NOMO-1 treated with DMSO at 0.1 percent for 48 hours (cell line): Measurements from ENCODE around the gene ZNF155.
"Not testable (repeated sequence)": the region's sequence is repeated elsewhere in the genome, so short reads cannot be mapped to it uniquely, and the experiment has no call there.

Source experiments
- DNase-seq: peaks from one replicate; lab custom pipeline; 2025; ENCODE audit not compliant: unreplicated experiment; lab: John Stamatoyannopoulos, UW

ZNF155 gene

GRCh38 chr19:43983912-43984686, at the start of gene ZNF155:
Gene ZNF155 (plus strand): TSS chr19:43984188. CDS start chr19:43988544, 4,356 bp downstream.
- DNase-seq, result peak; percentile 78

- DNase-seq, result peak; percentile 86
These were observed 48.8 kb upstream of the ZNF155 start, which contains the start of gene ZNF45 for GRCh38 chr19:43934985-43935708. Gene ZNF45 (minus strand): TSS chr19:43935282. CDS start chr19:43922185, 13,097 bp downstream.

GRCh38 chr19:43936188-43936587, 47.8 kb upstream of the ZNF155 start:
- DNase-seq, result no peak

GRCh38 chr19:43939557-43940260, 44.3 kb upstream of the ZNF155 start:
- DNase-seq, result no peak

- DNase-seq, result no peak
These were observed 43.3 kb upstream of the ZNF155 start for GRCh38 chr19:43940719-43941118.

GRCh38 chr19:43941209-43941608, 42.8 kb upstream of the ZNF155 start:
- DNase-seq, result no peak

- not testable (repeated sequence) for DNase-seq
These were observed 36.6 kb upstream of the ZNF155 start for GRCh38 chr19:43947412-43947811.

- DNase-seq, result not testable (repeated sequence)
These were observed 34.2 kb upstream of the ZNF155 start for GRCh38 chr19:43949803-43950202.

GRCh38 chr19:43950834-43951645, 32.9 kb upstream of the ZNF155 start, which contains the start of gene ZNF221:
Gene ZNF221 (plus strand): TSS chr19:43951228. CDS start chr19:43962727, 11,499 bp downstream.
- DNase-seq, result peak; percentile 93

GRCh38 chr19:43956827-43957226, 27.2 kb upstream of the ZNF155 start:
- peak; percentile 1 for DNase-seq

GRCh38 chr19:43957891-43958290, 26.1 kb upstream of the ZNF155 start:
- DNase-seq, result no peak

- no peak for DNase-seq
These were observed 23.6 kb upstream of the ZNF155 start for GRCh38 chr19:43960411-43960810.

GRCh38 chr19:43966079-43966694, 17.8 kb upstream of the ZNF155 start:
- no peak for DNase-seq

- no peak for DNase-seq
These were observed 7.3 kb upstream of the ZNF155 start for GRCh38 chr19:43976732-43977131.

GRCh38 chr19:43983544-43983911, 460 bp upstream of the ZNF155 start:
- no peak for DNase-seq

- DNase-seq, result no peak
These were observed 656 bp downstream of the ZNF155 start for GRCh38 chr19:43984687-43985000.

- no peak for DNase-seq
These were observed 13.8 kb downstream of the ZNF155 start for GRCh38 chr19:43997631-43998290.

- DNase-seq, result no peak
These were observed 18.2 kb downstream of the ZNF155 start for GRCh38 chr19:44002212-44002565.

- peak; percentile 97 for DNase-seq
These were observed 18.8 kb downstream of the ZNF155 start, which contains the start of gene ZNF230 for GRCh38 chr19:44002566-44003460. Gene ZNF230 (plus strand): TSS chr19:44002957. CDS start chr19:44007079, 4,122 bp downstream.
